Body of pancreas (tissue), 4 donors: ENCODE data around the gene BANP. TPM values are rescaled to one million over a fixed set of nuclear protein-coding genes. Genes with fewer than 3 reads are reported as not detected.
"Not testable (repeated sequence)": the region's sequence is repeated elsewhere in the genome, so short reads cannot be mapped to it uniquely, and the experiment has no call there.

ENCODE experiments used
- ATAC-seq: fragments of 150-250 bp; one replicate; pipeline ENCODE4 v1.9.1; 2016
- DNase-seq, 4 donors: peaks; one replicate each; pipeline ENCODE4 v3.0.0-alpha.2; 2019
- H3K27ac ChIP-seq, 4 donors: fragments of 200-600 bp; sonication (generic); 1 replicate in 3 of 4; 2 replicates in 1 of 4; pipeline versions ENCODE4 v1.5.1 to v1.6.1; 2016 to 2019; ENCODE audit warnings: mild to moderate bottlenecking in 1 of 4, mixed read lengths in 1 of 4, moderate library complexity in 1 of 4
- H3K27me3 ChIP-seq, 2 donors: fragments of 200-600 bp; sonication (generic); one replicate each; pipeline ENCODE4 v1.6.0; 2016; ENCODE audit warnings: mild to moderate bottlenecking in 1 of 2
- H3K36me3 ChIP-seq, 2 donors: fragments of 200-600 bp; sonication (generic); replicated peaks in 1 of 2; 2 replicates each; pipeline ENCODE4 v1.5.1; 2016; ENCODE audit warnings: low read depth in 2 of 2; ENCODE audit not compliant: insufficient read depth in 1 of 2
- H3K4me1 ChIP-seq: fragments of 200-600 bp; sonication (generic); one replicate; pipeline ENCODE4 v1.6.0; 2016
- H3K4me3 ChIP-seq, 2 donors: fragments of 200-600 bp; sonication (generic); 1 replicate in 1 of 2; 2 replicates in 1 of 2; pipeline ENCODE4 v1.5.1; 2016 to 2019
- H3K9me3 ChIP-seq, 3 donors: fragments of 200-600 bp; sonication (generic); 1 replicate in 2 of 3; 2 replicates in 1 of 3; pipeline ENCODE4 v1.5.1; 2016
- POLR2A ChIP-seq, 3 donors: fragments of 450-650 bp; IDR thresholded peaks; one replicate each; pipeline ENCODE4 v1.6.1; 2016; ENCODE audit warnings: antibody characterized with exemption in 3 of 3, mild to moderate bottlenecking in 2 of 3
- WGBS, 2 donors: methylation state at CpG; one replicate each; pipeline ENCODE4 v1.1.5; 2017; 5-methylcytosine and 5-hydroxymethylcytosine counted together
- intact Hi-C: fragments of 100-400 bp; cut with DNase I; formaldehyde crosslinking; loops from one replicate; pipeline ENCODE4 v1.15.1; 2023
- total RNA-seq, 2 donors: library from RNA; depleted of rRNA; stranded (reverse); fragments of >200 nt; gene quantifications; one replicate each; pipeline ENCODE4 v1.1.0, GENCODE V29; 2016
- TF ChIP-seq, protein P1 (sequence below), 7 experiments: fragments of 450-650 bp in 4 of 7; fragments of 200-600 bp in 3 of 7; sonication (generic) in 3 of 7; IDR thresholded peaks; one replicate each; pipeline ENCODE4 v1.5.1; 2016 to 2019; ENCODE audit warnings: antibody characterized with exemption in 7 of 7

Gene BANP
- total RNA-seq, 2 donors from 2014 or later, result 19.1 to 20.2 TPM

- Histone ChIP-seq H3K4me3 (no peak overlapping the region), H3K27me3 (no peaks in the 10 kb centered on the region), H3K9me3 (no peaks in the 10 kb centered on the region), H3K27ac (no peak overlapping the region), H3K36me3 (no peaks in the 10 kb centered on the region), H3K4me1 (no peaks in the 10 kb centered on the region)
- WGBS, 2 donors, result 78 to 88% methylated on average over 17 of the region's 17 CpGs
- DNase-seq (no peak), ATAC-seq (no peak)
- TF ChIP-seq POLR2A (IDR thresholded peaks at IDR 0.05), result no peak
- TF ChIP-seq, protein P1, sequence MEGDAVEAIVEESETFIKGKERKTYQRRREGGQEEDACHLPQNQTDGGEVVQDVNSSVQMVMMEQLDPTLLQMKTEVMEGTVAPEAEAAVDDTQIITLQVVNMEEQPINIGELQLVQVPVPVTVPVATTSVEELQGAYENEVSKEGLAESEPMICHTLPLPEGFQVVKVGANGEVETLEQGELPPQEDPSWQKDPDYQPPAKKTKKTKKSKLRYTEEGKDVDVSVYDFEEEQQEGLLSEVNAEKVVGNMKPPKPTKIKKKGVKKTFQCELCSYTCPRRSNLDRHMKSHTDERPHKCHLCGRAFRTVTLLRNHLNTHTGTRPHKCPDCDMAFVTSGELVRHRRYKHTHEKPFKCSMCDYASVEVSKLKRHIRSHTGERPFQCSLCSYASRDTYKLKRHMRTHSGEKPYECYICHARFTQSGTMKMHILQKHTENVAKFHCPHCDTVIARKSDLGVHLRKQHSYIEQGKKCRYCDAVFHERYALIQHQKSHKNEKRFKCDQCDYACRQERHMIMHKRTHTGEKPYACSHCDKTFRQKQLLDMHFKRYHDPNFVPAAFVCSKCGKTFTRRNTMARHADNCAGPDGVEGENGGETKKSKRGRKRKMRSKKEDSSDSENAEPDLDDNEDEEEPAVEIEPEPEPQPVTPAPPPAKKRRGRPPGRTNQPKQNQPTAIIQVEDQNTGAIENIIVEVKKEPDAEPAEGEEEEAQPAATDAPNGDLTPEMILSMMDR (IDR thresholded peaks at IDR 0.05), result no peak
- intact Hi-C loops, result no loop called here
Observed at GRCh38 chr16:87931504-87931903, 19.7 kb upstream of the BANP start.

DNA sequence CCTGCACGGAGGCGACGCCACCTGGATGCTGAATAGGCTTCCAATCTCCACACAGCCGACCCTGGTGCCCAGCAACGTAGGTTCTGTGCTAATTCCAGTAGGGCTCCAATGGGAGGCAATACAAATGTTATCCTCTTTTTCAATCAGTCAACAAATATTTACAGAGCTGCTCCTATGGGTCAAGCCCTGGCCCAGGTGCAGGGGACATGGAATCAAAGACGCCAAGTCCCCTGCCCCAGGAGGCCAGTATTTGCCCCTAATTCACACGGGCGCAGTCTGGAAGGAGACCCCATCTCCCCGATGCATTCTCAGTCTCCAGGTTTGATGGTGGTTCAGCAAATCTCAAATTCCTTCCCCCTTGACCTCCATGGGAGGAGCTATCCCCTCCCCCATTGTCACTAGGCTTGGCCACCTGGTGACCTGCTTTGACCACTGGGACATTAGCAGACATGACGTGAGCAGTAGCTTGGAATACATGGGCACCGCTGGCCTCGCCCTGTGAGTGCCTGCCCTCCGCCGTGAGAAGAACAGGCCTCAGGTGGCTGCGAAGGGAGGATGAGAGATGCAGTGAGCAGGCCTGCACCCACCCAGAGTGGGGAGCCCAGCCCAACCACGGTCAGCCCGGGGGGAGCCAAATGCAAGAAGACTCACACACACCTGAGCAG is 18.6 kb upstream of the BANP start:
- H3K36me3 ChIP-seq, H3K4me3 ChIP-seq, ATAC-seq, H3K4me1 ChIP-seq, H3K27ac ChIP-seq, intact Hi-C loops, H3K27me3 ChIP-seq, DNase-seq, H3K9me3 ChIP-seq: not testable (repeated sequence)
- 80 to 84% methylated on average over 10 to 14 of the region's 17 CpGs for WGBS, 2 donors

GRCh38 chr16:87933140-87933495 is 18.1 kb upstream of the BANP start:
- Histone ChIP-seq H3K4me1 (no peaks in the 10 kb centered on the region), H3K4me3 (no peak overlapping the region), H3K27me3 (no peaks in the 10 kb centered on the region), H3K36me3 (no peaks in the 10 kb centered on the region), H3K27ac (no peak overlapping the region), H3K9me3 (no peaks in the 10 kb centered on the region)
- ATAC-seq (no peak), DNase-seq (no peak)
- intact Hi-C loops, result no loop called here
- 97% methylated on average over 3 of the region's 3 CpGs for WGBS, 2 donors
- TF ChIP-seq POLR2A (IDR thresholded peaks at IDR 0.05), result no peak
- TF ChIP-seq, protein P1 (IDR thresholded peaks at IDR 0.05), result no peak

- H3K27me3 ChIP-seq, DNase-seq, ATAC-seq, intact Hi-C loops, H3K4me3 ChIP-seq, H3K4me1 ChIP-seq, H3K9me3 ChIP-seq, H3K36me3 ChIP-seq, H3K27ac ChIP-seq: not testable (repeated sequence)
- WGBS, 2 donors, result 79 to 88% methylated on average over 12 to 19 of the region's 19 CpGs
Observed at GRCh38 chr16:87934752-87935425, 16.3 kb upstream of the BANP start.

GRCh38 chr16:87936016-87936374 is 15.2 kb upstream of the BANP start:
- H3K27me3 ChIP-seq, H3K9me3 ChIP-seq, intact Hi-C loops, H3K4me3 ChIP-seq, H3K4me1 ChIP-seq, H3K27ac ChIP-seq, H3K36me3 ChIP-seq, ATAC-seq, DNase-seq: not testable (repeated sequence)
- 83 to 86% methylated on average over 14 of the region's 14 CpGs for whole genome bisulfite sequencing, 2 donors

DNA sequence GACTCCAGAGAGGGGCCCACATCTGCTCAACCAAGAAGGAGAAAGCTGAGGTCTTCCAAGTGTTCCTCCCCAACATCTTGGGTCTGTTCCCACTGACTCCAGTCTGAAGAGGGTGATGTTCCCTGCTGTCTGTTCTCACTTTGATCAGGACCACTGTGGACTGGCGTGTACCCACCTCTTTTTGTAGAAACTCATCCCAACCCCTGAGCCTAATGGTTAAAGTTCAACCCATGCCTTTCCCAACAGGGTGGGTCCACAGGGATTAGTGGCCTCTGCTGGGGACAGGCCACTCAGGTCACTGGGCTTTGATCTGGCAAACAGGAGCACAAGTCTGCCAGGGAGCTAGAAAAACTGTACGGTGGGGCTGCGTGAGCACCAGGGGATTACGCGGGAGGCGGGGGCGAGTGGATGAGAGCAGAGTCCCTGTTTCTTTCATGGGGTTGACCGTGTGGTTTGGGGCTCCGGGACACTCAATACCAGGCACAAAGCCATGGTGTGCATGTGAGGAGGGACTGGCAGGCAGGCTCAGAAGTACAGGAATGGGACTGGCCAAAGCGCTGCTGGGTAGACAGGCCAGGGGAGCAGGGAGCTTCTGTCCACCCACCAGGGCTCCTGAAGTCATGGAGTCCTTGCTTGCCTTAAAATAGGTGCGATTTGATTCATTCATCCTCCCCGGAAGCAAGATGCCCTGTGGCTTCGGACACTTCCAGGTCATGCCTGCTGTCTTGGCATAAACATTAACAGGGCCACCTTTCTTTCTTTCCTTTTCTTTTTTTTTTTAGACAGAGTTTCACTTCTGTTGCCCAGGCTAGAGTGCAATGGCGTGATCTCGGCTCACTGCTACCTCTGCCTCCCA is 14.6 kb upstream of the BANP start, which contains the start of gene CA5A:
CA5A (minus strand) TSS at position 155 of the 856 bp plus-strand sequence; CDS start at position 76, 79 bp downstream.
- intact Hi-C loops, result no loop called here
- H3K36me3 ChIP-seq, result no peaks in the 10 kb centered on the region
- DNase-seq, result no peak
- no peak for ATAC-seq
- H3K27me3 ChIP-seq, result no peaks in the 10 kb centered on the region
- no peak within 1 kb of the TSS for H3K27ac ChIP-seq
- TF ChIP-seq POLR2A (IDR thresholded peaks at IDR 0.05), result no peak
- TF ChIP-seq, protein P1 (IDR thresholded peaks at IDR 0.05), result no peak
- 83% methylated on average over 15 of the region's 15 CpGs for WGBS, 2 donors
- no peaks in the 10 kb centered on the region for H3K4me1 ChIP-seq
- H3K9me3 ChIP-seq, result no peaks in the 10 kb centered on the region
- H3K4me3 ChIP-seq, result no peak within 1 kb of the TSS

DNA sequence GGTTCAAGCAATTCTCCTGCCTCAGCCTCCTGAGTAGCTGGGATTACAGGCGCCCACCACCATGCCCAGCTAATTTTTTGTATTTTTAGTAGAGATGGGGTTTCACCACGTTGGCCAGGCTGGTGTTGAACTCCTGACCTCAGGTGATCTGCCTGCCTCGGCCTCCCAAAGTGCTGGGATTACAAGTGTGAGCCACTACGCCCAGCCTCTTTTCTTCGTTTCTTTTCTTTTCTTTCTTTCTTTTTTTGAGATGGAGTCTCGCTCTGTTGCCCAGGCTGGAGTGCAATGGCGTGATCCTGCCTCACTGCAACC is 14.0 kb upstream of the BANP start:
- H3K4me1 ChIP-seq, H3K27ac ChIP-seq, H3K27me3 ChIP-seq, DNase-seq, intact Hi-C loops, H3K36me3 ChIP-seq, H3K4me3 ChIP-seq, H3K9me3 ChIP-seq, ATAC-seq: not testable (repeated sequence)
- WGBS, 2 donors, result 84 to 87% methylated on average over 7 of the region's 7 CpGs
